ENCODE measurements around the gene CCDC201. TPM values are rescaled to one million over a fixed set of nuclear protein-coding genes. Genes with fewer than 3 reads are reported as not detected.

CCDC201 gene
- total RNA-seq, 1 experiment from 2014 or later = not detected

- H3K27me3 ChIP-seq (ENCODE audit: control insufficient read depth, insufficient read depth, low read length) = no peaks in the 10 kb centered on the region
- no peak overlapping the region for H3K4me3 ChIP-seq (ENCODE audit: insufficient read depth, low read depth, low read length)
- no peak for DNase-seq
- H3K36me3 ChIP-seq (replicated peaks; ENCODE audit: control insufficient read depth, insufficient read depth, low read length) = no peaks in the 10 kb centered on the region
Measured at GRCh38 chr7:45909561-45909960, 36.7 kb upstream of the CCDC201 start.

- Histone ChIP-seq H3K4me3 (ENCODE audit: insufficient read depth, low read depth, low read length) (no peak overlapping the region), H3K27me3 (ENCODE audit: control insufficient read depth, insufficient read depth, low read length) (no peaks in the 10 kb centered on the region)
- no peak for DNase-seq
Measured at GRCh38 chr7:45902820-45903219, 29.9 kb upstream of the CCDC201 start.

GRCh38 chr7:45901566-45901965 lies 28.7 kb upstream of the CCDC201 start:
- H3K27me3 ChIP-seq (ENCODE audit: control insufficient read depth, insufficient read depth, low read length) = no peaks in the 10 kb centered on the region
- DNase-seq = no peak
- no peaks in the 10 kb centered on the region for H3K36me3 ChIP-seq (replicated peaks; ENCODE audit: control insufficient read depth, insufficient read depth, low read length)
- H3K4me3 ChIP-seq (ENCODE audit: insufficient read depth, low read depth, low read length) = no peak overlapping the region

More at GRCh38 chr7:45902820-45903219, 29.9 kb upstream of the CCDC201 start:
- no peaks in the 10 kb centered on the region for H3K36me3 ChIP-seq (replicated peaks; ENCODE audit: control insufficient read depth, insufficient read depth, low read length)

GRCh38 chr7:45898222-45898621 lies 25.3 kb upstream of the CCDC201 start:
- DNase-seq = no peak
- H3K27me3 ChIP-seq (ENCODE audit: control insufficient read depth, insufficient read depth, low read length) = no peaks in the 10 kb centered on the region; the same call in 1 of the 2 replicates
- H3K4me3 ChIP-seq (ENCODE audit: insufficient read depth, low read depth, low read length) = no peak overlapping the region
- no peaks in the 10 kb centered on the region for H3K36me3 ChIP-seq (replicated peaks; ENCODE audit: control insufficient read depth, insufficient read depth, low read length)

- H3K36me3 ChIP-seq (replicated peaks; ENCODE audit: control insufficient read depth, insufficient read depth, low read length) = no peaks in the 10 kb centered on the region
- DNase-seq = no peak
- no peaks in the 10 kb centered on the region; the same call in 1 of the 2 replicates for H3K27me3 ChIP-seq (ENCODE audit: control insufficient read depth, insufficient read depth, low read length)
- no peak overlapping the region for H3K4me3 ChIP-seq (ENCODE audit: insufficient read depth, low read depth, low read length)
Measured at GRCh38 chr7:45897042-45897690, 24.3 kb upstream of the CCDC201 start.

GRCh38 chr7:45894665-45895062 lies 21.8 kb upstream of the CCDC201 start:
- no peak for DNase-seq
- no peaks in the 10 kb centered on the region for H3K36me3 ChIP-seq (replicated peaks; ENCODE audit: control insufficient read depth, insufficient read depth, low read length)
- no peak overlapping the region for H3K4me3 ChIP-seq (ENCODE audit: insufficient read depth, low read depth, low read length)
- H3K27me3 ChIP-seq (ENCODE audit: control insufficient read depth, insufficient read depth, low read length) = peaks cover 12% of the 10 kb centered on the region

- Histone ChIP-seq H3K27me3 (ENCODE audit: control insufficient read depth, insufficient read depth, low read length) (peaks cover 17% of the 10 kb centered on the region), H3K36me3 (replicated peaks; ENCODE audit: control insufficient read depth, insufficient read depth, low read length) (no peaks in the 10 kb centered on the region), H3K4me3 (ENCODE audit: insufficient read depth, low read depth, low read length) (no peak overlapping the region)
- DNase-seq = no peak
Measured at GRCh38 chr7:45893996-45894664, 21.2 kb upstream of the CCDC201 start.

- H3K4me3 ChIP-seq (ENCODE audit: insufficient read depth, low read depth, low read length) = no peak overlapping the region
- no peak for DNase-seq
- H3K36me3 ChIP-seq (replicated peaks; ENCODE audit: control insufficient read depth, insufficient read depth, low read length) = no peaks in the 10 kb centered on the region
- peaks cover 23% of the 10 kb centered on the region for H3K27me3 ChIP-seq (ENCODE audit: control insufficient read depth, insufficient read depth, low read length)
Measured at GRCh38 chr7:45893374-45893995, 20.6 kb upstream of the CCDC201 start.

- Histone ChIP-seq H3K27me3 (ENCODE audit: control insufficient read depth, insufficient read depth, low read length) (peaks cover 33% of the 10 kb centered on the region), H3K36me3 (replicated peaks; ENCODE audit: control insufficient read depth, insufficient read depth, low read length) (no peaks in the 10 kb centered on the region), H3K4me3 (ENCODE audit: insufficient read depth, low read depth, low read length) (no peak overlapping the region)
- no peak for DNase-seq
Measured at GRCh38 chr7:45892407-45893035, 19.6 kb upstream of the CCDC201 start.

GRCh38 chr7:45891462-45892402 lies 18.9 kb upstream of the CCDC201 start:
- Histone ChIP-seq H3K27me3 (ENCODE audit: control insufficient read depth, insufficient read depth, low read length) (peaks cover 40% of the 10 kb centered on the region), H3K4me3 (ENCODE audit: insufficient read depth, low read depth, low read length) (no peak overlapping the region), H3K36me3 (replicated peaks; ENCODE audit: control insufficient read depth, insufficient read depth, low read length) (no peaks in the 10 kb centered on the region)
- DNase-seq = no peak

GRCh38 chr7:45890902-45891461 lies 18.1 kb upstream of the CCDC201 start:
- Histone ChIP-seq H3K4me3 (ENCODE audit: insufficient read depth, low read depth, low read length) (no peak overlapping the region), H3K27me3 (ENCODE audit: control insufficient read depth, insufficient read depth, low read length) (peaks cover 40% of the 10 kb centered on the region), H3K36me3 (replicated peaks; ENCODE audit: control insufficient read depth, insufficient read depth, low read length) (no peaks in the 10 kb centered on the region)
- peak; percentile 51 for DNase-seq

GRCh38 chr7:45890125-45890901 lies 17.4 kb upstream of the CCDC201 start:
- no peaks in the 10 kb centered on the region for H3K36me3 ChIP-seq (replicated peaks; ENCODE audit: control insufficient read depth, insufficient read depth, low read length)
- H3K4me3 ChIP-seq (ENCODE audit: insufficient read depth, low read depth, low read length) = no peak overlapping the region
- peaks cover 40% of the 10 kb centered on the region for H3K27me3 ChIP-seq (ENCODE audit: control insufficient read depth, insufficient read depth, low read length)
- no peak for DNase-seq

GRCh38 chr7:45889367-45890067 lies 16.6 kb upstream of the CCDC201 start:
- Histone ChIP-seq H3K4me3 (ENCODE audit: insufficient read depth, low read depth, low read length) (peak overlapping the region; percentile 24; the same call in 1 of the 2 replicates), H3K36me3 (replicated peaks; ENCODE audit: control insufficient read depth, insufficient read depth, low read length) (no peaks in the 10 kb centered on the region), H3K27me3 (ENCODE audit: control insufficient read depth, insufficient read depth, low read length) (peaks cover 40% of the 10 kb centered on the region)
- DNase-seq = no peak
